PC-9 (cell line): ENCODE data around the gene NFS1.

ENCODE experiments used
- EZH2 ChIP-seq: fragments of 200-600 bp; sonication (generic); IDR thresholded peaks from 2 replicates; pipeline ENCODE4 v1.8.0; 2017; ENCODE audit warnings: antibody characterized with exemption, low read depth
- TF ChIP-seq, protein P1 (sequence below): fragments of 200-600 bp; sonication (generic); conservative IDR thresholded peaks from 2 replicates; pipeline ENCODE4 v1.6.1; 2017; ENCODE audit warnings: mixed run types, antibody characterized with exemption, mild to moderate bottlenecking, moderate library complexity

DNA sequence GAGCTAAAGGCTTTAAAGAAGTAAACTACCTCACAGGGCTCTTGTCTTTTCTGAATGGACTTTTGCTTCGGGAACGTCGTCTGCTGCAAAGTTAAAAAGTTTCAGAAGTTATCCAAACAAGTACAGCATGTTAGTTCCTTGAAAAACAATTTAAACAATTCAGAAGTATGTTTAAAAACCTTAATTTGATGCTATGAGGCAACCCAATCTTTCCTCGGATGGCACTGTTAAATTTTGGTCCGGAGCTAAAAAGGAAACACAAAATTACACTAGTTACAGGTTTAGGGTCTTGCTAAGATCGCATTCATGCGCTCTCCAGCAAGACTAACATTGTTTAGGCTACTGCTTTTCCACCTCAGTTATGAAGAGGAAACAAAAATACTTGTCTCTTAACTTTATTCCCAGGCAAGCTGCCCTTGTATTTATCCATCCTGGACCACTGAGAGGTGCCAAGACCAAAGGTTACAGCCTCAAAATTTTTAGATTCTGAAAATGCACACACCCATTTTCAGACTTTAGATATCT, 30.2 kb upstream of the NFS1 start:
- TF ChIP-seq, protein P1, sequence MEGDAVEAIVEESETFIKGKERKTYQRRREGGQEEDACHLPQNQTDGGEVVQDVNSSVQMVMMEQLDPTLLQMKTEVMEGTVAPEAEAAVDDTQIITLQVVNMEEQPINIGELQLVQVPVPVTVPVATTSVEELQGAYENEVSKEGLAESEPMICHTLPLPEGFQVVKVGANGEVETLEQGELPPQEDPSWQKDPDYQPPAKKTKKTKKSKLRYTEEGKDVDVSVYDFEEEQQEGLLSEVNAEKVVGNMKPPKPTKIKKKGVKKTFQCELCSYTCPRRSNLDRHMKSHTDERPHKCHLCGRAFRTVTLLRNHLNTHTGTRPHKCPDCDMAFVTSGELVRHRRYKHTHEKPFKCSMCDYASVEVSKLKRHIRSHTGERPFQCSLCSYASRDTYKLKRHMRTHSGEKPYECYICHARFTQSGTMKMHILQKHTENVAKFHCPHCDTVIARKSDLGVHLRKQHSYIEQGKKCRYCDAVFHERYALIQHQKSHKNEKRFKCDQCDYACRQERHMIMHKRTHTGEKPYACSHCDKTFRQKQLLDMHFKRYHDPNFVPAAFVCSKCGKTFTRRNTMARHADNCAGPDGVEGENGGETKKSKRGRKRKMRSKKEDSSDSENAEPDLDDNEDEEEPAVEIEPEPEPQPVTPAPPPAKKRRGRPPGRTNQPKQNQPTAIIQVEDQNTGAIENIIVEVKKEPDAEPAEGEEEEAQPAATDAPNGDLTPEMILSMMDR: no peak
- TF ChIP-seq EZH2: no peak
